CD4-positive, alpha-beta T cell (primary cell): ENCODE results near the gene CHRM3. TPM values are rescaled to one million over a fixed set of nuclear protein-coding genes. Genes with fewer than 3 reads are reported as not detected.

Experiments
- ATAC-seq: fragments of 200-7000 bp; cut with Tn5 transposase; one replicate; pipeline ENCODE4 v1.10.0; 2022; ENCODE audit warnings: mild to moderate bottlenecking; ENCODE audit not compliant: poor library complexity
- CTCF ChIA-PET: fragments of 350-600 bp; sonication (Branson Sonifier 250); formaldehyde crosslinking; loops from one replicate; lab custom pipeline; 2021; ENCODE audit warnings: antibody characterized with exemption, inconsistent platforms; lab: Charles Lee
- POLR2A ChIA-PET: fragments of 350-600 bp; sonication (Branson Sonifier 250); formaldehyde crosslinking; loops from one replicate; lab custom pipeline; 2021; ENCODE audit warnings: antibody characterized with exemption, inconsistent platforms; lab: Charles Lee
- DNase-seq, 14 experiments: peaks; one replicate each; pipeline ENCODE4 v3.0.0-alpha.2; 2013 to 2020; ENCODE audit warnings: mixed read lengths in 2 of 14
- H3K27ac ChIP-seq, 2 donors: one replicate each; pipeline versions ENCODE4 v1.5.1 to v1.7.0; 2013; ENCODE audit warnings: low read length in 2 of 2, low read depth in 1 of 2, mild to moderate bottlenecking in 1 of 2
- H3K27me3 ChIP-seq, 2 experiments: 1 replicate in 1 of 2; 2 replicates in 1 of 2; pipeline versions ENCODE4 v1.6.1 to v1.7.0; 2013; ENCODE audit warnings: low read length in 2 of 2, control low read depth in 1 of 2, mild to moderate bottlenecking in 1 of 2, moderate library complexity in 1 of 2; ENCODE audit not compliant: insufficient read depth in 2 of 2, control insufficient read depth in 1 of 2
- H3K36me3 ChIP-seq: one replicate; pipeline ENCODE4 v1.6.1; 2013; ENCODE audit warnings: low read length, control low read depth; ENCODE audit not compliant: insufficient read depth
- H3K4me1 ChIP-seq: one replicate; pipeline ENCODE4 v1.6.1; 2013; ENCODE audit warnings: low read length, control low read depth; ENCODE audit not compliant: insufficient read depth
- H3K4me3 ChIP-seq: one replicate; pipeline ENCODE4 v1.5.1; 2013; ENCODE audit warnings: mild to moderate bottlenecking, low read length, moderate library complexity
- H3K9me3 ChIP-seq, 2 experiments: 1 replicate in 1 of 2; 2 replicates in 1 of 2; pipeline versions ENCODE4 v1.6.1 to v1.7.0; 2013; ENCODE audit warnings: low read length in 2 of 2, mild to moderate bottlenecking in 2 of 2, control low read depth in 1 of 2, moderate library complexity in 1 of 2; ENCODE audit not compliant: control insufficient read depth in 1 of 2, insufficient read depth in 1 of 2
- H3K27ac Mint-ChIP-seq: one replicate; pipeline ENCODE4 v1.8.0; 2020; ENCODE audit warnings: mixed read lengths
- H3K27me3 Mint-ChIP-seq: one replicate; pipeline ENCODE4 v1.8.0; 2021; ENCODE audit warnings: mixed read lengths
- H3K36me3 Mint-ChIP-seq: one replicate; pipeline ENCODE4 v1.8.0; 2021; ENCODE audit warnings: low read depth, mixed read lengths
- H3K4me1 Mint-ChIP-seq: one replicate; pipeline ENCODE4 v1.8.0; 2021; ENCODE audit warnings: low read depth, mixed read lengths
- H3K4me3 Mint-ChIP-seq: one replicate; pipeline ENCODE4 v1.8.0; 2020; ENCODE audit warnings: mild to moderate bottlenecking, mixed read lengths
- H3K9me3 Mint-ChIP-seq: one replicate; pipeline ENCODE4 v1.8.0; 2020; ENCODE audit warnings: mixed read lengths
- intact Hi-C, 2 experiments: fragments of 100-400 bp; cut with DNase I in 1 of 2; cut with micrococcal nuclease in 1 of 2; formaldehyde crosslinking; loops; one replicate each; pipeline versions ENCODE4 v1.15.1 to v1.9.0; 2023 to 2025; cut with DNase I, micrococcal nuclease
- total RNA-seq, 174 experiments: library from RNA in 2 of 174; stranded (reverse) in 2 of 174; gene quantifications; one replicate each; pipeline ENCODE4 v1.2.3 and lab custom pipeline; 2021 to 2026
- TF ChIP-seq, protein P1 (sequence below): fragments of 200-600 bp; IDR thresholded peaks from one replicate; pipeline ENCODE4 v1.8.0; 2022; ENCODE audit warnings: antibody characterized with exemption, mild to moderate bottlenecking

The CHRM3 gene
- total RNA-seq, 2 experiments from 2014 or later, result 0.08 TPM; not detected in 1

DNA sequence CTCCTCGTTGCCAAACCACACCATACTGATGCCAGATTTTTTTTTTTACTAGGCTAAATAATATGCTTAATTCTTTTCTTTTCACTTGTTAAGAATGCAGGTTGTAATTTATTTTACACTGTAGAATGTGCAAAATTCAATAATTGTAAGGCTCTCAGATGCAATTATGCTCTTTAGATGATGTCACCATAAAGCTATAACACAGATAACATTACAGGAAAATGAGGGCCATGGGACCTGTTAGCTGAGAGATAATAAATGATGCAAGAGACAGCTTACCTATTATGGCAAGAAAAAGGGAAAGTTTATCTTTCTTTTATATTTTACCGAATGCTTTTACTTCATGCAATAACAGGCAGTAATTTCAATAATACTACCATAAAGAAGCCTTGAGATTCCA is 35.4 kb downstream of the CHRM3 start:
- intact Hi-C loops, result no loop called here
- Mint-ChIP-seq H3K4me1 (no peaks in the 10 kb centered on the region), H3K9me3 (no peaks in the 10 kb centered on the region), H3K4me3 (no peak overlapping the region), H3K36me3 (no peaks in the 10 kb centered on the region), H3K27ac (no peak overlapping the region), H3K27me3 (no peaks in the 10 kb centered on the region)
- no peaks in the 10 kb centered on the region for H3K9me3 ChIP-seq
- no peak for ATAC-seq
- H3K4me3 ChIP-seq, result no peak overlapping the region
- TF ChIP-seq, protein P1, sequence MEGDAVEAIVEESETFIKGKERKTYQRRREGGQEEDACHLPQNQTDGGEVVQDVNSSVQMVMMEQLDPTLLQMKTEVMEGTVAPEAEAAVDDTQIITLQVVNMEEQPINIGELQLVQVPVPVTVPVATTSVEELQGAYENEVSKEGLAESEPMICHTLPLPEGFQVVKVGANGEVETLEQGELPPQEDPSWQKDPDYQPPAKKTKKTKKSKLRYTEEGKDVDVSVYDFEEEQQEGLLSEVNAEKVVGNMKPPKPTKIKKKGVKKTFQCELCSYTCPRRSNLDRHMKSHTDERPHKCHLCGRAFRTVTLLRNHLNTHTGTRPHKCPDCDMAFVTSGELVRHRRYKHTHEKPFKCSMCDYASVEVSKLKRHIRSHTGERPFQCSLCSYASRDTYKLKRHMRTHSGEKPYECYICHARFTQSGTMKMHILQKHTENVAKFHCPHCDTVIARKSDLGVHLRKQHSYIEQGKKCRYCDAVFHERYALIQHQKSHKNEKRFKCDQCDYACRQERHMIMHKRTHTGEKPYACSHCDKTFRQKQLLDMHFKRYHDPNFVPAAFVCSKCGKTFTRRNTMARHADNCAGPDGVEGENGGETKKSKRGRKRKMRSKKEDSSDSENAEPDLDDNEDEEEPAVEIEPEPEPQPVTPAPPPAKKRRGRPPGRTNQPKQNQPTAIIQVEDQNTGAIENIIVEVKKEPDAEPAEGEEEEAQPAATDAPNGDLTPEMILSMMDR, result no peak
- CTCF ChIA-PET, result no interaction called here
- no peak overlapping the region for H3K27ac ChIP-seq
- POLR2A ChIA-PET, result no interaction called here
- H3K4me1 ChIP-seq, result no peaks in the 10 kb centered on the region
- H3K27me3 ChIP-seq, result no peaks in the 10 kb centered on the region
- no peaks in the 10 kb centered on the region for H3K36me3 ChIP-seq
- no peak for DNase-seq

- no peak overlapping the region for H3K27ac ChIP-seq
- intact Hi-C loops, result no loop called here
- H3K36me3 ChIP-seq, result no peaks in the 10 kb centered on the region
- no peaks in the 10 kb centered on the region for H3K4me1 ChIP-seq
- DNase-seq (no peak), ATAC-seq (no peak)
- TF ChIP-seq, protein P1, result no peak
- no peaks in the 10 kb centered on the region for H3K27me3 ChIP-seq
- Mint-ChIP-seq H3K4me3 (no peak overlapping the region), H3K9me3 (no peaks in the 10 kb centered on the region), H3K36me3 (no peaks in the 10 kb centered on the region), H3K4me1 (no peaks in the 10 kb centered on the region), H3K27ac (no peak overlapping the region), H3K27me3 (no peaks in the 10 kb centered on the region)
- H3K9me3 ChIP-seq, result no peaks in the 10 kb centered on the region
- ChIA-PET CTCF (no interaction called here), POLR2A (no interaction called here)
- no peak overlapping the region for H3K4me3 ChIP-seq
These were observed 36.5 kb downstream of the CHRM3 start for GRCh38 chr1:239422818-239423217.

DNA sequence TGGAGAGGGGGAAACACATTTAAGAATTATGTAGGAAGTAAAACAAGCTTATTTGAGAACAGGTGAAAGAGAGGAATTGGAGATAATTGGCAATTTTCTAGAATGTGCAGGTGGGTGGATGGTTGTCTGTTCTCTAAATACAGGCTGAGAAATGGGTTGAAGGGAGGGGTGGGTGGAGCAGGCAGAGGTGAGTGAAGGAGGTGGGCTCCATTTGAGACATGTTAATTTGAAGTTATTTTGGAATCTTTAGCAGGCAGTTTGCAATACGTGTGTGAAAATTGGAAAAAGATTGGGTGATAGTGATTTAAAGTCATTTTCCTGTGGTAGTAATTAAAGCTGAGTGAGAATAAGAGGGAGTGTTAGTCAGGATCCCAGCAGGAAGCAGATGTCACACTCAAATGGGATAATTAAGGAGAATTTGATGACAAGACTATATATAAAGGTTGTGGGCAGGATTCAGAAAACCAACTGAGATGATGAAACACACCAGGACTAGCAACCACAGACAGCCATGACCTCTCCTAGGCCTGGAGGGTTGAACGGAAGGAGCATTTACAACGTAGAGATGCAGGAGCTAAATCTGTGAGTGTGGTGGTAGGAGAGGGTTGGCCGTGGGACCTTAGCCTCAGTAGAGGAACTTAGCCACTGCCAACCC is 40.6 kb downstream of the CHRM3 start:
- H3K36me3 Mint-ChIP-seq, result no peaks in the 10 kb centered on the region
- H3K36me3 ChIP-seq, result no peaks in the 10 kb centered on the region

More for the DNA sequence above, 40.6 kb downstream of the CHRM3 start:
- TF ChIP-seq, protein P1, result no peak
- Histone ChIP-seq H3K4me1 (no peaks in the 10 kb centered on the region), H3K27me3 (no peaks in the 10 kb centered on the region), H3K9me3 (no peaks in the 10 kb centered on the region), H3K27ac (no peak overlapping the region), H3K4me3 (no peak overlapping the region)
- ChIA-PET CTCF (interaction anchor here (1.2 kb wide), 1 partner anchor 12 kb away, joined by 4 read pairs; no protein-coding TSS in a partner anchor), POLR2A (no interaction called here)
- H3K4me3 Mint-ChIP-seq, result no peak overlapping the region
- DNase-seq (no peak), ATAC-seq (no peak)
- no peaks in the 10 kb centered on the region for H3K9me3 Mint-ChIP-seq
- H3K4me1 Mint-ChIP-seq, result no peaks in the 10 kb centered on the region
- intact Hi-C loops, result no loop called here
- no peaks in the 10 kb centered on the region for H3K27me3 Mint-ChIP-seq
- H3K27ac Mint-ChIP-seq, result no peak overlapping the region
